ENCODE measurements around the gene PSD4. TPM values are rescaled to one million over a fixed set of nuclear protein-coding genes. Genes with fewer than 3 reads are reported as not detected.

PSD4 gene
- total and polyA plus RNA-seq, 4 experiments from 2014 or later: 11.9 to 101 (median 66.4) TPM

GRCh38 chr2:113228351-113228750, 54.6 kb downstream of the PSD4 start:
- Histone ChIP-seq H3K27ac (ENCODE audit: low read depth, low read length) (no peak overlapping the region), H3K4me3 (ENCODE audit: low read length in 2 of 2) (no peak overlapping the region), H3K9me3 (ENCODE audit: control insufficient read depth in 1 of 2, low read length in 2 of 2) (no peaks in the 10 kb centered on the region), H3K4me1 (ENCODE audit: insufficient read depth, low read length) (no peaks in the 10 kb centered on the region), H3K27me3 (ENCODE audit: insufficient read depth, low read length) (no peaks in the 10 kb centered on the region), H3K36me3 (ENCODE audit: insufficient read depth, low read length) (no peaks in the 10 kb centered on the region)
- Mint-ChIP-seq H3K36me3 (no peaks in the 10 kb centered on the region), H3K27me3 (no peaks in the 10 kb centered on the region), H3K9me3 (no peaks in the 10 kb centered on the region), H3K4me3 (no peak overlapping the region), H3K4me1 (peaks cover 2 to 14% (median 10%) of the 10 kb centered on the region in 4 donors), H3K27ac (peak overlapping the region in 1 of 7 donors; percentile 77)
- intact Hi-C loops (cut with micrococcal nuclease): no loop called here
- CTCF ChIA-PET (ENCODE audit: partially characterized antibody): no interaction called here
- no peak for DNase-seq
- POLR2A ChIA-PET (ENCODE audit: partially characterized antibody): interaction anchor here (1.0 kb wide), 1 partner anchor 11 kb away, joined by 4 read pairs; no protein-coding TSS in a partner anchor

GRCh38 chr2:113228991-113229716, 55.4 kb downstream of the PSD4 start:
- ChIA-PET POLR2A (ENCODE audit: partially characterized antibody) (no interaction called here), CTCF (ENCODE audit: partially characterized antibody) (no interaction called here)
- Mint-ChIP-seq H3K36me3 (no peaks in the 10 kb centered on the region), H3K27me3 (no peaks in the 10 kb centered on the region), H3K4me1 (peaks cover 2 to 14% (median 10%) of the 10 kb centered on the region in 4 donors), H3K4me3 (no peak overlapping the region), H3K27ac (no peak overlapping the region), H3K9me3 (no peaks in the 10 kb centered on the region)
- no peak overlapping the region for H3K4me3 ChIP-seq (ENCODE audit: low read length in 2 of 2)
- no peaks in the 10 kb centered on the region for H3K27me3 ChIP-seq (ENCODE audit: insufficient read depth, low read length)
- H3K4me1 ChIP-seq (ENCODE audit: insufficient read depth, low read length): no peaks in the 10 kb centered on the region
- no peak overlapping the region for H3K27ac ChIP-seq (ENCODE audit: low read depth, low read length)
- no peaks in the 10 kb centered on the region for H3K36me3 ChIP-seq (ENCODE audit: insufficient read depth, low read length)
- DNase-seq: no peak
- intact Hi-C loops (cut with micrococcal nuclease): no loop called here
- H3K9me3 ChIP-seq (ENCODE audit: control insufficient read depth in 1 of 2, low read length in 2 of 2): no peaks in the 10 kb centered on the region

GRCh38 chr2:113229795-113230194, 56.0 kb downstream of the PSD4 start:
- Histone ChIP-seq H3K27ac (ENCODE audit: low read depth, low read length) (no peak overlapping the region), H3K4me1 (ENCODE audit: insufficient read depth, low read length) (peaks cover under 1% of the 10 kb centered on the region), H3K9me3 (ENCODE audit: control insufficient read depth in 1 of 2, low read length in 2 of 2) (no peaks in the 10 kb centered on the region), H3K36me3 (ENCODE audit: insufficient read depth, low read length) (no peaks in the 10 kb centered on the region), H3K4me3 (ENCODE audit: low read length in 2 of 2) (no peak overlapping the region), H3K27me3 (ENCODE audit: insufficient read depth, low read length) (no peaks in the 10 kb centered on the region)
- ChIA-PET CTCF (ENCODE audit: partially characterized antibody) (interaction anchor here (3.8 kb wide), 1 partner anchor 26 kb away, joined by 15 read pairs; no protein-coding TSS in a partner anchor), POLR2A (ENCODE audit: partially characterized antibody) (interaction anchor here (1.0 to 1.6 kb wide), 2 partner anchors 9 to 10 kb away, joined by 3 read pairs; no protein-coding TSS in a partner anchor)
- DNase-seq: no peak
- Mint-ChIP-seq H3K36me3 (no peaks in the 10 kb centered on the region), H3K4me3 (no peak overlapping the region), H3K9me3 (no peaks in the 10 kb centered on the region), H3K4me1 (peaks cover 2 to 14% (median 11%) of the 10 kb centered on the region in 4 donors), H3K27me3 (no peaks in the 10 kb centered on the region), H3K27ac (no peak overlapping the region)
- intact Hi-C loops (cut with micrococcal nuclease): no loop called here

- POLR2A ChIA-PET (ENCODE audit: partially characterized antibody): interaction anchor here (1.0 to 1.6 kb wide), 2 partner anchors 8 to 10 kb away, joined by 3 read pairs; no protein-coding TSS in a partner anchor
- H3K27ac ChIP-seq (ENCODE audit: low read depth, low read length): no peak overlapping the region
These were observed 56.8 kb downstream of the PSD4 start for GRCh38 chr2:113230531-113230930.

GRCh38 chr2:113231064-113231463, 57.3 kb downstream of the PSD4 start:
- intact Hi-C loops (cut with micrococcal nuclease): no loop called here
- POLR2A ChIA-PET (ENCODE audit: partially characterized antibody): interaction anchor here (1.0 to 1.6 kb wide), 2 partner anchors 8 to 11 kb away, joined by 3 read pairs; no protein-coding TSS in a partner anchor

More at GRCh38 chr2:113230531-113230930, 56.8 kb downstream of the PSD4 start:
- H3K36me3 ChIP-seq (ENCODE audit: insufficient read depth, low read length): no peaks in the 10 kb centered on the region
- Mint-ChIP-seq H3K4me3 (peak overlapping the region in 1 of 8 donors; percentile 24), H3K9me3 (peaks cover 0 to 1% (median 0%) of the 10 kb centered on the region in 8 donors), H3K36me3 (peaks cover 0 to 3% of the 10 kb centered on the region in 2 donors), H3K27ac (peak overlapping the region in 1 of 7 donors; percentile 73), H3K4me1 (peaks cover 3 to 20% (median 12%) of the 10 kb centered on the region in 4 donors), H3K27me3 (no peaks in the 10 kb centered on the region)
- H3K27me3 ChIP-seq (ENCODE audit: insufficient read depth, low read length): no peaks in the 10 kb centered on the region
- H3K9me3 ChIP-seq (ENCODE audit: control insufficient read depth in 1 of 2, low read length in 2 of 2): no peaks in the 10 kb centered on the region
- H3K4me3 ChIP-seq (ENCODE audit: low read length in 2 of 2): no peak overlapping the region
- DNase-seq: no peak
- CTCF ChIA-PET (ENCODE audit: partially characterized antibody): interaction anchor here (0.8 to 3.8 kb wide), 4 partner anchors 19 to 95 kb away, joined by 4 to 15 read pairs (median 6); no protein-coding TSS in a partner anchor
- intact Hi-C loops (cut with micrococcal nuclease): no loop called here
- H3K4me1 ChIP-seq (ENCODE audit: insufficient read depth, low read length): peaks cover 4% of the 10 kb centered on the region

GRCh38 chr2:113232123-113232522, 58.4 kb downstream of the PSD4 start:
- Mint-ChIP-seq H3K27ac (peak overlapping the region in 1 of 7 donors; percentile 48), H3K4me1 (peaks cover 3 to 28% (median 12%) of the 10 kb centered on the region in 4 donors), H3K9me3 (peaks cover 0 to 1% (median 0%) of the 10 kb centered on the region in 8 donors), H3K4me3 (no peak overlapping the region), H3K36me3 (peaks cover 0 to 9% of the 10 kb centered on the region in 2 donors), H3K27me3 (no peaks in the 10 kb centered on the region)
- ChIA-PET POLR2A (ENCODE audit: partially characterized antibody) (no interaction called here), CTCF (ENCODE audit: partially characterized antibody) (interaction anchor here (2.5 to 3.8 kb wide), 2 partner anchors 17 to 28 kb away, joined by 9 to 15 read pairs; no protein-coding TSS in a partner anchor)
- H3K4me1 ChIP-seq (ENCODE audit: insufficient read depth, low read length): peaks cover 10% of the 10 kb centered on the region
- no peak overlapping the region for H3K27ac ChIP-seq (ENCODE audit: low read depth, low read length)
- intact Hi-C loops (cut with micrococcal nuclease): no loop called here
- no peak overlapping the region for H3K4me3 ChIP-seq (ENCODE audit: low read length in 2 of 2)
- DNase-seq: no peak
- H3K36me3 ChIP-seq (ENCODE audit: insufficient read depth, low read length): no peaks in the 10 kb centered on the region
- no peaks in the 10 kb centered on the region for H3K9me3 ChIP-seq (ENCODE audit: control insufficient read depth in 1 of 2, low read length in 2 of 2)
- H3K27me3 ChIP-seq (ENCODE audit: insufficient read depth, low read length): no peaks in the 10 kb centered on the region

More at GRCh38 chr2:113231064-113231463, 57.3 kb downstream of the PSD4 start:
- Histone ChIP-seq H3K27me3 (ENCODE audit: insufficient read depth, low read length) (no peaks in the 10 kb centered on the region), H3K4me1 (ENCODE audit: insufficient read depth, low read length) (peaks cover 4% of the 10 kb centered on the region), H3K36me3 (ENCODE audit: insufficient read depth, low read length) (no peaks in the 10 kb centered on the region), H3K4me3 (ENCODE audit: low read length in 2 of 2) (no peak overlapping the region), H3K27ac (ENCODE audit: low read depth, low read length) (no peak overlapping the region), H3K9me3 (ENCODE audit: control insufficient read depth in 1 of 2, low read length in 2 of 2) (no peaks in the 10 kb centered on the region)
- Mint-ChIP-seq H3K4me3 (no peak overlapping the region), H3K27ac (no peak overlapping the region), H3K9me3 (peaks cover 0 to 1% (median 0%) of the 10 kb centered on the region in 8 donors), H3K36me3 (peaks cover 0 to 4% of the 10 kb centered on the region in 2 donors), H3K27me3 (no peaks in the 10 kb centered on the region), H3K4me1 (peaks cover 3 to 21% (median 12%) of the 10 kb centered on the region in 4 donors)
- DNase-seq: no peak
- CTCF ChIA-PET (ENCODE audit: partially characterized antibody): interaction anchor here (0.8 to 3.8 kb wide), 4 partner anchors 18 to 96 kb away, joined by 4 to 15 read pairs (median 6); no protein-coding TSS in a partner anchor

- no peaks in the 10 kb centered on the region for H3K36me3 ChIP-seq (ENCODE audit: insufficient read depth, low read length)
- H3K9me3 Mint-ChIP-seq: peaks cover 0 to 1% (median 0%) of the 10 kb centered on the region in 8 donors
- H3K27me3 Mint-ChIP-seq: no peaks in the 10 kb centered on the region
- H3K4me1 ChIP-seq (ENCODE audit: insufficient read depth, low read length): peaks cover 10% of the 10 kb centered on the region
- ChIA-PET CTCF (ENCODE audit: partially characterized antibody) (interaction anchor here (3.8 kb wide), 1 partner anchor 28 kb away, joined by 15 read pairs; no protein-coding TSS in a partner anchor), POLR2A (ENCODE audit: partially characterized antibody) (no interaction called here)
- H3K27ac ChIP-seq (ENCODE audit: low read depth, low read length): no peak overlapping the region
- H3K4me3 ChIP-seq (ENCODE audit: low read length in 2 of 2): no peak overlapping the region
- no peak for DNase-seq
- no peaks in the 10 kb centered on the region for H3K27me3 ChIP-seq (ENCODE audit: insufficient read depth, low read length)
- peaks cover 3 to 33% (median 12%) of the 10 kb centered on the region in 4 donors for H3K4me1 Mint-ChIP-seq
- no peak overlapping the region for H3K4me3 Mint-ChIP-seq
- H3K27ac Mint-ChIP-seq: peak overlapping the region in 1 of 7 donors; percentile 12
- intact Hi-C loops (cut with micrococcal nuclease): no loop called here
- H3K36me3 Mint-ChIP-seq: peaks cover 0 to 14% of the 10 kb centered on the region in 2 donors
- H3K9me3 ChIP-seq (ENCODE audit: control insufficient read depth in 1 of 2, low read length in 2 of 2): no peaks in the 10 kb centered on the region
These were observed 59.0 kb downstream of the PSD4 start for GRCh38 chr2:113232740-113233139.

Data from CD4-positive, alpha-beta memory T cell (primary cell).